ENCODE data around the gene AVPI1. TPM values are rescaled to one million over a fixed set of nuclear protein-coding genes. Genes with fewer than 3 reads are reported as not detected.

The AVPI1 gene
- total RNA-seq, 1 donor from 2014 or later, result 6.5 TPM

DNA sequence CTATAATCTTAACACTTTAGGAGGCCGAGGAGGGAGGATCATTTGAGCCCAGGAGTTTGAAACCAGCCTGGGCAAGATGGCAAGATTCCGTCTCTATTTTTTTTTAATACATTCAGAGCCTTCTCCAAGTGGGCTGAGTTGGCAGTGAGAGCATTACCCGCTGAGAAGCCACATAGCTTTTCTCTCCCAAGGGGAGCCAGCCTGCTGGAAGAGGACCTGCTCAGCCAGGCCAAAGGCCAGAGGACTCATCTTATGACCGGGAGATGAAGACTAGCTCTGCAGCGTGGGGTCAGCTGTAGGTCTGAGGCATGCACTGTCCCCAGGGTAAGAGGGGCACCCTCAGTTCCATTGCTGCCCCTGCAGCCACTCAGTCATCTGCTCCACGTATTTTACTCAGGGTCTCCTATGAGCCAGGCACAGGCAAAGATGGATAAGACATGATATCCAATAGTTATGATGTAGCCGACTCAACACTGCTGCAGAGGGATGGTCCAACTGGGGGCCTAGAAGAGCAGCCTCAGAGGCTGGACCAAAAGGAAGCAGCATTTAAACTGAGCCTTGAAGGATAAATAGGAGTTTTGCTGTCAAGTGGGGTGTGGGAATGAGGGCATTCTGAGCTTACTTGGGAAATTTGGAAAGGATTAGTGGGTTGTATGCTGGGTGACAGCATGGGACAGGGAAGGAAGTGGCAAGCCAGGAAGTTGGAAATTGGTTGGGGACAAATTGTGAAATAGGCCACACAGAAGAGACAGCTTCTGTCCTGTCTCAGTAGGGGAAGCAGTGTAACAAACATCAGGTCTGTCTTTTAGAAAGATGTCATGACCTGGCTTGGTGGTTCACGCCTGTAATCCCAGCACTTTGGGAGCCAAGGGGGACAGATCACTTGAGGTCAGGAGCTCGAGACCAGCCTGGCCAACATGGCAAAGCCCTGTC, 24.9 kb upstream of the AVPI1 start:
- Mint-ChIP-seq H3K4me3 (ENCODE audit: unreplicated experiment) (peak overlapping the region; percentile 41), H3K36me3 (ENCODE audit: low read depth) (peaks cover 5% of the 10 kb centered on the region), H3K4me1 (ENCODE audit: low read depth) (peaks cover 58% of the 10 kb centered on the region), H3K27ac (ENCODE audit: unreplicated experiment) (peak overlapping the region; percentile 85), H3K9me3 (ENCODE audit: low read depth) (peaks cover 2% of the 10 kb centered on the region), H3K27me3 (ENCODE audit: low read depth) (no peaks in the 10 kb centered on the region)
- no peak for DNase-seq (ENCODE audit: low spot score)
- TF ChIP-seq, protein P1, sequence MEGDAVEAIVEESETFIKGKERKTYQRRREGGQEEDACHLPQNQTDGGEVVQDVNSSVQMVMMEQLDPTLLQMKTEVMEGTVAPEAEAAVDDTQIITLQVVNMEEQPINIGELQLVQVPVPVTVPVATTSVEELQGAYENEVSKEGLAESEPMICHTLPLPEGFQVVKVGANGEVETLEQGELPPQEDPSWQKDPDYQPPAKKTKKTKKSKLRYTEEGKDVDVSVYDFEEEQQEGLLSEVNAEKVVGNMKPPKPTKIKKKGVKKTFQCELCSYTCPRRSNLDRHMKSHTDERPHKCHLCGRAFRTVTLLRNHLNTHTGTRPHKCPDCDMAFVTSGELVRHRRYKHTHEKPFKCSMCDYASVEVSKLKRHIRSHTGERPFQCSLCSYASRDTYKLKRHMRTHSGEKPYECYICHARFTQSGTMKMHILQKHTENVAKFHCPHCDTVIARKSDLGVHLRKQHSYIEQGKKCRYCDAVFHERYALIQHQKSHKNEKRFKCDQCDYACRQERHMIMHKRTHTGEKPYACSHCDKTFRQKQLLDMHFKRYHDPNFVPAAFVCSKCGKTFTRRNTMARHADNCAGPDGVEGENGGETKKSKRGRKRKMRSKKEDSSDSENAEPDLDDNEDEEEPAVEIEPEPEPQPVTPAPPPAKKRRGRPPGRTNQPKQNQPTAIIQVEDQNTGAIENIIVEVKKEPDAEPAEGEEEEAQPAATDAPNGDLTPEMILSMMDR (IDR thresholded peaks at IDR 0.05), result no peak

DNA sequence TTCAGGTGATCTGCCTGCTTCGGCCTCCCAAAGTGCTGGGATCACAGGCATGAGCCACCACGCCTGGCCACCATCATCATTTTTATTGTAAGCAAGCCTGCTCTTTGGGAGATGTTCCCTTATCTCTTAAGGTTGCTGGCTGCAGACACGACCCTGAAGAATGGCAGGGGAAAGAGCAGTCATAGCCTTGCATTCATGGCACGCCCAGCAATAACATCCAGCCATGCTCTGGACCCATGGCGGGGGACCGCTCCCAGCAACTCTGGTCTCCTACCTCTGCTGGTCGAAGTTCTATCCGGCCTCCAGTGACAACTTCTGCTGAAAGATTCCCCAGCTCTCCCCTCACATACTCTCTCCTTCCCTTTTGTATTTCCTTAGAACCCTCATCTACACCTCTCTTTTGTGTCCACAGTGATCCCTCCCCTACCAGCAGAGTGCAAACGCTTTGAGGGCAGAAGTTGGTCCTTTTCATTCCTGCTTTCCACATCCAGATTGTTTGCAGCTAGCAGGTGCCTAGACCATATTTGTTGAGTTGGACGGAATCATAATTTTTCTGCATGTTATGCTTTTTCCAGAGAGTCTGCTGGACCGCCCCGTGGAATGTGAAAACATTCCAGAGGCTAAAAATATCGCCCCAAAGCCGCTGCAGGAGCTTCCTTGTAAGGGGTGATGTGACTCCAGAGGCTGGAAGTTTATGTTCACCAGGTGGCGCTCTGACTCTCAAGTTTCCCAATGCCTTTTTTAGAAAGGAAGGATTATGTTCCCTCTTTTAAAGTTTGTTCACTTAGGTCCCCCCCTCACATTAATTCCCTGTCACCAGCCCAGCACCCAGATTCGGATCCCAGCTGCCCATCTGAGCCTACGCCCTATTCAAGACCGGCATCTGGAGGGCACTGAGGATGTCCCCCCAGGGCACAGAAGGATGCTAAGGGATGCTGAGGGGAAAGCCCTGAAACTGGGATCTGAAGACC, 22.2 kb upstream of the AVPI1 start:
- H3K27me3 Mint-ChIP-seq (ENCODE audit: low read depth), result no peaks in the 10 kb centered on the region
- peaks cover 2% of the 10 kb centered on the region for H3K9me3 Mint-ChIP-seq (ENCODE audit: low read depth)
- peak overlapping the region; percentile 17 for H3K4me3 Mint-ChIP-seq (ENCODE audit: unreplicated experiment)
- H3K4me1 Mint-ChIP-seq (ENCODE audit: low read depth), result peaks cover 38% of the 10 kb centered on the region
- peak overlapping the region; percentile 77 for H3K27ac Mint-ChIP-seq (ENCODE audit: unreplicated experiment)
- TF ChIP-seq, protein P1 (IDR thresholded peaks at IDR 0.05), result peak; percentile 92
- H3K36me3 Mint-ChIP-seq (ENCODE audit: low read depth), result no peaks in the 10 kb centered on the region
- DNase-seq (ENCODE audit: low spot score), result peak; percentile 58

DNA sequence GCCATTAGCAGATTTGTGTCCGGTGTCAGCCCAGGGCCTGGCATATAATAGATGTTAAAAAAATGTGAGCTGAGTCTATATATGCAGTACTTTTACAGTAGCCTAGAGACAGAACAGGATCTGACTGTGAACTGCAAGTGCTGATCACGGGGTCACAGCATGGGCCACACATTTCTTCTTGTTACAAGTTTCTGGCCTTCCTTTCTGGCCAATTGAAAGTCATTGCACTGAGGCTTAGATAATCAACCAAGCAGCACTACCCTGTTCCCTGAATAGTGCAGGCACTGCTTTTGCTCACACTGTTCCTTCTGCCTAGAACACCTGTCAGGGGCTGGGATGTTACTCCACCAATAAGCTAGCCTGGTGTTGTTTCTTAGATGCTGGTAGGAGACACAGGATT, 21.1 kb upstream of the AVPI1 start:
- peaks cover 36% of the 10 kb centered on the region for H3K4me1 Mint-ChIP-seq (ENCODE audit: low read depth)
- H3K27ac Mint-ChIP-seq (ENCODE audit: unreplicated experiment), result peak overlapping the region; percentile 32

DNA sequence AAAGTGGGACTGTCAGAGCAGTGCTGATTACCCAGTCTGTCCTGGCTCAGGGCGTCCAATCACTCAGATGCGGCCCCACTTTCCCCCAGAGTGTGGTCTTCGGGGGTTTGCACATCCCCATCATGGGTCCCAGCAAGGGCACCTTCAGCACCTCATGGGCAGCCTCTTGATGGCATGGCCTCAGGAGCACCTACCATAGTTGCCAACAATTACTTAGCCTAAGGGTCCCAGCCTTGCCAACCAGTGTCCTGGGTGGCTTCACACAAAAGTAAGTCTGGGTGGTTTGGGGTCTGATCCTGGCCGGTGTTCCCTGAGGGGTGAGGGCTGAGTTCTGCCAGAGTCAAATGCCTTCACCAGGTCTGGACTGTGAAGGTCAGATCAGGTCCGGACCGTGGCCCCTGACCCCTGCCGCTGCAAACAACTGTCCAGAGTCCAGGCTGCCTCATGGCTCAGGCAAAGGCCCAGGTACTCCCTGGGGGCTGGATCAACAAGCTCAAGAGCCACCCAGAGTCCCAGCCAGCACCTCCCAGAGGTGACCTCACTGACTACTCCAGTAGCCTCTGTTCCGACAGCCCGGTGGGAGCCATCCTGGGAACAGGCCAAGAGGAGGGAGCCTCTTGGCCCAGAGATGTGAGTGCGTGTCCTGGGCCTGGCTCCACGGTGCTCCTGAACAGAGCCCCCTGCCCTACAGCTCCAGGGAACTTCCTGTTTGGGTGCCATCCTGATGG, 20.3 kb upstream of the AVPI1 start:
- Mint-ChIP-seq H3K27ac (ENCODE audit: unreplicated experiment) (no peak overlapping the region), H3K4me1 (ENCODE audit: low read depth) (peaks cover 30% of the 10 kb centered on the region), H3K36me3 (ENCODE audit: low read depth) (no peaks in the 10 kb centered on the region), H3K4me3 (ENCODE audit: unreplicated experiment) (no peak overlapping the region), H3K27me3 (ENCODE audit: low read depth) (no peaks in the 10 kb centered on the region), H3K9me3 (ENCODE audit: low read depth) (peaks cover 2% of the 10 kb centered on the region)
- TF ChIP-seq, protein P1 (IDR thresholded peaks at IDR 0.05), result no peak
- DNase-seq (ENCODE audit: low spot score), result peak; percentile 81

More for the DNA sequence above, 21.1 kb upstream of the AVPI1 start:
- Mint-ChIP-seq H3K27me3 (ENCODE audit: low read depth) (no peaks in the 10 kb centered on the region), H3K4me3 (ENCODE audit: unreplicated experiment) (no peak overlapping the region), H3K9me3 (ENCODE audit: low read depth) (peaks cover 2% of the 10 kb centered on the region), H3K36me3 (ENCODE audit: low read depth) (no peaks in the 10 kb centered on the region)
- TF ChIP-seq, protein P1 (IDR thresholded peaks at IDR 0.05), result no peak
- no peak for DNase-seq (ENCODE audit: low spot score)

Data from chondrocyte (in vitro differentiated cells).